Neural cell (in vitro differentiated cells): ENCODE results near the gene KLHDC1. TPM values are rescaled to one million over a fixed set of nuclear protein-coding genes. Genes with fewer than 3 reads are reported as not detected.

Source experiments
- H2AFZ ChIP-seq: fragments of 200-600, 300-800 bp; sonication (generic), shearing (Covaris generic); 2 replicates; pipeline ENCODE4 v1.6.0; 2014; ENCODE audit warnings: low read depth, mild to moderate bottlenecking, antibody characterized with exemption, low read length, moderate library complexity
- H3F3A ChIP-seq: fragments of 200-600 bp; shearing (Covaris generic); 2 replicates; pipeline ENCODE4 v1.6.1; 2016; ENCODE audit warnings: mild to moderate bottlenecking, moderate library complexity, mixed read lengths, antibody characterized with exemption, low read length; ENCODE audit not compliant: insufficient read depth, poor library complexity, severe bottlenecking
- H3K27ac ChIP-seq: fragments of 200-600, 300-800 bp; sonication (generic), shearing (Covaris generic); 2 replicates; pipeline ENCODE4 v1.5.1; 2014; ENCODE audit warnings: mild to moderate bottlenecking, low read length, moderate library complexity
- H3K27me3 ChIP-seq: fragments of 300-800, 200-600 bp; sonication (generic), shearing (Covaris generic); 2 replicates; pipeline ENCODE4 v1.6.0; 2014; ENCODE audit warnings: mild to moderate bottlenecking, low read depth, low read length, moderate library complexity; ENCODE audit not compliant: insufficient read depth
- H3K36me3 ChIP-seq: fragments of 300-800, 200-600 bp; sonication (generic), shearing (Covaris generic); 2 replicates; pipeline ENCODE4 v1.5.1; 2014; ENCODE audit warnings: mild to moderate bottlenecking, antibody characterized with exemption, low read length, moderate library complexity; ENCODE audit not compliant: insufficient read depth
- H3K4me2 ChIP-seq: fragments of 300-800, 200-600 bp; sonication (generic), shearing (Covaris generic); 2 replicates; pipeline ENCODE4 v1.6.0; 2014; ENCODE audit warnings: mild to moderate bottlenecking, low read length
- H3K4me3 ChIP-seq: fragments of 300-800, 200-600 bp; sonication (generic), shearing (Covaris generic); 2 replicates; pipeline ENCODE4 v1.5.1; 2014; ENCODE audit warnings: mild to moderate bottlenecking, low read length, moderate library complexity
- H3K79me2 ChIP-seq: fragments of 200-600 bp; shearing (Covaris generic); replicated peaks from 2 replicates; pipeline ENCODE4 v1.6.0; 2014; ENCODE audit warnings: mild to moderate bottlenecking, low read length, moderate library complexity; ENCODE audit not compliant: insufficient read depth
- H3K9ac ChIP-seq: fragments of 300-800, 200-600 bp; sonication (generic), shearing (Covaris generic); 2 replicates; pipeline ENCODE4 v1.6.1; 2016; ENCODE audit warnings: mild to moderate bottlenecking, low read length, mixed read lengths
- H3K9me2 ChIP-seq: fragments of 200-600 bp; shearing (Covaris generic); 2 replicates; pipeline ENCODE4 v1.6.1; 2016; ENCODE audit warnings: mild to moderate bottlenecking, low read length, mixed read lengths; ENCODE audit not compliant: insufficient read depth
- H3K9me3 ChIP-seq: fragments of 200-600, 300-800 bp; sonication (generic), shearing (Covaris generic); 2 replicates; pipeline ENCODE4 v1.6.1; 2016; ENCODE audit warnings: mild to moderate bottlenecking, mixed run types, low read length, moderate library complexity, mixed read lengths
- H4K20me1 ChIP-seq: fragments of 200-600 bp; shearing (Covaris generic); 2 replicates; pipeline ENCODE4 v1.6.1; 2016; ENCODE audit warnings: mild to moderate bottlenecking, mixed run types; ENCODE audit not compliant: insufficient read depth
- CTCF ChIP-seq: fragments of 450-650 bp; IDR thresholded peaks from 2 replicates; pipeline ENCODE4 v1.5.1; 2014; ENCODE audit warnings: antibody characterized with exemption, mild to moderate bottlenecking, moderate library complexity; ENCODE audit not compliant: poor library complexity, severe bottlenecking
- EP300 ChIP-seq: fragments of 450-650 bp; conservative IDR thresholded peaks from 2 replicates; pipeline ENCODE4 v1.6.1; 2014; ENCODE audit warnings: antibody characterized with exemption, mild to moderate bottlenecking, moderate library complexity; ENCODE audit not compliant: poor library complexity, severe bottlenecking
- EZH2 ChIP-seq: fragments of 200-600, 300-800 bp; shearing (Covaris generic), sonication (generic); IDR thresholded peaks from 2 replicates; pipeline ENCODE4 v1.6.1; 2014; ENCODE audit warnings: antibody characterized with exemption, low read length, borderline replicate concordance, mild to moderate bottlenecking; ENCODE audit not compliant: insufficient read depth, poor library complexity, severe bottlenecking
- MXI1 ChIP-seq: fragments of 450-650 bp; conservative IDR thresholded peaks from 2 replicates; pipeline ENCODE4 v1.6.1; 2014; ENCODE audit warnings: antibody characterized with exemption, mild to moderate bottlenecking; ENCODE audit not compliant: poor library complexity, severe bottlenecking
- POLR2AphosphoS5 ChIP-seq: IDR thresholded peaks from 2 replicates; pipeline ENCODE4 v1.6.1; 2012
- RAD21 ChIP-seq: fragments of 450-650 bp; conservative IDR thresholded peaks from 2 replicates; pipeline ENCODE4 v1.6.1; 2014; ENCODE audit warnings: antibody characterized with exemption, mild to moderate bottlenecking, moderate library complexity
- REST ChIP-seq: IDR thresholded peaks from 2 replicates; pipeline ENCODE4 v1.6.1; 2012; ENCODE audit warnings: borderline replicate concordance
- SMC3 ChIP-seq: fragments of 450-650 bp; conservative IDR thresholded peaks from 2 replicates; pipeline ENCODE4 v1.6.1; 2014; ENCODE audit warnings: antibody characterized with exemption, mild to moderate bottlenecking, moderate library complexity; ENCODE audit not compliant: poor library complexity
- TAF1 ChIP-seq: IDR thresholded peaks from 2 replicates; pipeline ENCODE4 v1.6.1; 2012; ENCODE audit warnings: low read depth
- polyA plus RNA-seq: library from polyadenylated mRNA; depleted of rRNA; stranded (reverse); fragments of >200 nt; gene quantifications from 2 replicates; pipeline ENCODE4 v1.2.3, GENCODE V29; 2014

The KLHDC1 gene
- polyA plus RNA-seq, 1 donor from 2014 or later, result 6.5 TPM

GRCh38 chr14:49673586-49673985 is 19.3 kb upstream of the KLHDC1 start:
- Histone ChIP-seq H4K20me1 (no peaks in the 10 kb centered on the region), H3K36me3 (no peaks in the 10 kb centered on the region), H3K27me3 (no peaks in the 10 kb centered on the region), H3K27ac (no peak overlapping the region), H3K79me2 (no peaks in the 10 kb centered on the region), H3F3A (no peaks in the 10 kb centered on the region), H3K4me2 (no peak overlapping the region), H2AFZ (no peak overlapping the region), H3K9me3 (no peaks in the 10 kb centered on the region), H3K4me3 (no peak overlapping the region), H3K9ac (no peak overlapping the region), H3K9me2 (no peaks in the 10 kb centered on the region)
- TF ChIP-seq RAD21 (no peak), POLR2AphosphoS5 (no peak), TAF1 (no peak), REST (no peak)

- Histone ChIP-seq H3K9ac (no peak overlapping the region), H3K9me3 (no peaks in the 10 kb centered on the region), H3K36me3 (no peaks in the 10 kb centered on the region), H3K4me2 (no peak overlapping the region), H3K27me3 (no peaks in the 10 kb centered on the region), H3F3A (no peaks in the 10 kb centered on the region), H3K27ac (no peak overlapping the region), H3K79me2 (no peaks in the 10 kb centered on the region), H2AFZ (no peak overlapping the region), H3K9me2 (no peaks in the 10 kb centered on the region), H3K4me3 (no peak overlapping the region), H4K20me1 (no peaks in the 10 kb centered on the region)
- no peak for TF ChIP-seq CTCF
- TF ChIP-seq TAF1, result no peak
- TF ChIP-seq EP300, result no peak
- no peak for TF ChIP-seq RAD21
- no peak for TF ChIP-seq REST
- TF ChIP-seq SMC3, result no peak
- TF ChIP-seq MXI1, result no peak
- TF ChIP-seq EZH2, result no peak
- TF ChIP-seq POLR2AphosphoS5, result no peak
Observed at GRCh38 chr14:49677643-49678042, 15.3 kb upstream of the KLHDC1 start.
